Esophagus squamous epithelium (tissue), 5 donors: ENCODE measurements around the gene PRDM11. TPM values are rescaled to one million over a fixed set of nuclear protein-coding genes. Genes with fewer than 3 reads are reported as not detected.

Source experiments
- DNase-seq: peaks from one replicate; lab custom pipeline; 2025; lab: John Stamatoyannopoulos, UW
- H3K27ac ChIP-seq, 4 donors: fragments of 200-600 bp; sonication (generic); one replicate each; pipeline ENCODE4 v1.5.1; 2016 to 2019; ENCODE audit warnings: mild to moderate bottlenecking in 1 of 4
- H3K27me3 ChIP-seq, 4 donors: fragments of 200-600 bp; sonication (generic); 1 replicate in 3 of 4; 2 replicates in 1 of 4; pipeline versions ENCODE4 v1.5.1 to v1.6.0; 2017 to 2021; ENCODE audit warnings: antibody characterized with exemption in 1 of 4
- H3K36me3 ChIP-seq, 3 donors: fragments of 200-600 bp; sonication (generic); one replicate each; pipeline ENCODE4 v1.5.1; 2016 to 2019
- H3K4me1 ChIP-seq, 3 donors: fragments of 200-600 bp; sonication (generic); one replicate each; pipeline ENCODE4 v1.5.1; 2017 to 2019
- H3K4me3 ChIP-seq, 4 donors: fragments of 200-600 bp; sonication (generic); 1 replicate in 3 of 4; 2 replicates in 1 of 4; pipeline ENCODE4 v1.5.1; 2016 to 2019; ENCODE audit warnings: mild to moderate bottlenecking in 2 of 4, moderate library complexity in 1 of 4
- H3K9me3 ChIP-seq, 3 donors: fragments of 200-600 bp; sonication (generic); one replicate each; pipeline ENCODE4 v1.5.1; 2016 to 2019
- CTCF ChIP-seq, 6 experiments: fragments of 450-650 bp in 4 of 6; fragments of 200-600 bp in 2 of 6; sonication (generic) in 2 of 6; IDR thresholded peaks; one replicate each; pipeline ENCODE4 v1.5.1; 2016 to 2019; ENCODE audit warnings: antibody characterized with exemption in 6 of 6, mild to moderate bottlenecking in 4 of 6, moderate library complexity in 4 of 6
- POLR2A ChIP-seq, 4 donors: fragments of 450-650 bp; IDR thresholded peaks; one replicate each; pipeline ENCODE4 v1.6.1; 2017; ENCODE audit warnings: antibody characterized with exemption in 4 of 4, mild to moderate bottlenecking in 4 of 4, moderate library complexity in 3 of 4
- WGBS, 2 donors: methylation state at CpG; one replicate each; pipeline ENCODE4 v1.1.5; 2018; 5-methylcytosine and 5-hydroxymethylcytosine counted together
- intact Hi-C: fragments of 100-400 bp; cut with DNase I; formaldehyde crosslinking; loops from one replicate; pipeline ENCODE4 v1.15.0; 2022
- total RNA-seq, 4 donors: library from RNA; depleted of rRNA; stranded (reverse); fragments of >200 nt; gene quantifications; one replicate each; pipeline ENCODE4 v1.1.0, GENCODE V29; 2016
- donor health status: DM: yes; HTN: yes; CAD: no.

The PRDM11 gene
- 10 to 100 TPM in 1 of 4 donors, 1 to 10 TPM in 3; 3.9 to 13.9 (median 5.1) TPM for total RNA-seq

- Histone ChIP-seq H3K36me3 (no peaks in the 10 kb centered on the region), H3K9me3 (no peaks in the 10 kb centered on the region), H3K4me1 (peaks cover 13 to 28% (median 18%) of the 10 kb centered on the region in 3 donors), H3K27ac (peak within 1 kb of the TSS; percentile 91 to 99 (median 98)), H3K4me3 (peak within 1 kb of the TSS; percentile 67 to 94 (median 76)), H3K27me3 (no peaks in the 10 kb centered on the region)
- TF ChIP-seq POLR2A (IDR thresholded peaks at IDR 0.05) (peak in 2 of 4 donors; percentile 4 to 46), CTCF (IDR thresholded peaks at IDR 0.05) (no peak)
- DNase-seq, result no peak
- 1 to 2% methylated on average over 27 to 35 of the region's 93 CpGs for WGBS, 2 donors
- intact Hi-C loops, result no loop called here
These were observed at the start of gene PRDM11 for GRCh38 chr11:45146072-45147016. PRDM11 (plus strand) TSS chr11:45146639; CDS start chr11:45181767, 35,128 bp downstream.

- peaks cover 0 to 20% (median 0%) of the 10 kb centered on the region in 4 donors for H3K27me3 ChIP-seq
- H3K4me3 ChIP-seq, result no peak overlapping the region
- no peak overlapping the region for H3K27ac ChIP-seq
- DNase-seq, result no peak
- TF ChIP-seq CTCF (IDR thresholded peaks at IDR 0.05) (peak in 3 of 6 experiments; percentile 25 to 48 (median 39)), POLR2A (IDR thresholded peaks at IDR 0.05) (no peak)
- H3K4me1 ChIP-seq, result peaks cover 5 to 28% (median 13%) of the 10 kb centered on the region in 3 donors
- no peaks in the 10 kb centered on the region for H3K36me3 ChIP-seq
- intact Hi-C loops, result no loop called here
- WGBS, 2 donors, result 9 to 36% methylated on average over 6 to 8 of the region's 10 CpGs
- no peaks in the 10 kb centered on the region for H3K9me3 ChIP-seq
These were observed 48.5 kb upstream of the PRDM11 start for GRCh38 chr11:45097721-45098493.

GRCh38 chr11:45098929-45099328 is 47.5 kb upstream of the PRDM11 start:
- H3K4me1 ChIP-seq, result peaks cover 7 to 31% (median 13%) of the 10 kb centered on the region in 3 donors
- no peak for DNase-seq
- no peaks in the 10 kb centered on the region for H3K9me3 ChIP-seq
- no peaks in the 10 kb centered on the region for H3K36me3 ChIP-seq
- H3K4me3 ChIP-seq, result no peak overlapping the region
- WGBS, 2 donors, result 77 to 82% methylated on average over 6 of the region's 6 CpGs
- no peak overlapping the region for H3K27ac ChIP-seq
- TF ChIP-seq POLR2A (IDR thresholded peaks at IDR 0.05) (no peak), CTCF (IDR thresholded peaks at IDR 0.05) (no peak)
- H3K27me3 ChIP-seq, result peaks cover 0 to 23% (median 0%) of the 10 kb centered on the region in 4 donors
- intact Hi-C loops, result no loop called here

GRCh38 chr11:45100339-45100738 is 46.1 kb upstream of the PRDM11 start:
- no peaks in the 10 kb centered on the region for H3K36me3 ChIP-seq
- no peak for DNase-seq
- 20 to 45% methylated on average over 2 of the region's 2 CpGs for WGBS, 2 donors
- no peak overlapping the region for H3K4me3 ChIP-seq
- H3K27me3 ChIP-seq, result peaks cover 0 to 27% (median 0%) of the 10 kb centered on the region in 4 donors
- no peak overlapping the region for H3K27ac ChIP-seq
- intact Hi-C loops, result no loop called here
- H3K4me1 ChIP-seq, result peaks cover 7 to 31% (median 13%) of the 10 kb centered on the region in 3 donors
- no peaks in the 10 kb centered on the region for H3K9me3 ChIP-seq
- TF ChIP-seq POLR2A (IDR thresholded peaks at IDR 0.05) (no peak), CTCF (IDR thresholded peaks at IDR 0.05) (no peak)
